DMS53 treated with DMSO at 0.1 percent for 48 hours (cell line): ENCODE data around the gene CTLA4.

Experiments used
- DNase-seq: peaks from one replicate; lab custom pipeline; 2025; ENCODE audit not compliant: unreplicated experiment; lab: John Stamatoyannopoulos, UW

The CTLA4 gene

GRCh38 chr2:203867561-203868200 lies at the start of gene CTLA4:
CTLA4 (plus strand) TSS chr2:203867771; CDS start chr2:203867943, 172 bp downstream.
- no peak for DNase-seq

GRCh38 chr2:203818656-203819055 lies 48.9 kb upstream of the CTLA4 start:
- no peak for DNase-seq

- DNase-seq, result no peak
These were observed 48.0 kb upstream of the CTLA4 start for GRCh38 chr2:203819434-203820133.

- no peak for DNase-seq
These were observed 46.6 kb upstream of the CTLA4 start for GRCh38 chr2:203820969-203821368.

- no peak for DNase-seq
These were observed 45.3 kb upstream of the CTLA4 start for GRCh38 chr2:203822240-203822639.

- no peak for DNase-seq
These were observed 44.4 kb upstream of the CTLA4 start for GRCh38 chr2:203823173-203823572.

GRCh38 chr2:203824057-203824456 lies 43.5 kb upstream of the CTLA4 start:
- no peak for DNase-seq

GRCh38 chr2:203824603-203825002 lies 43.0 kb upstream of the CTLA4 start:
- DNase-seq, result no peak

- no peak for DNase-seq
These were observed 40.9 kb upstream of the CTLA4 start for GRCh38 chr2:203826704-203827103.

GRCh38 chr2:203830304-203831055 lies 37.1 kb upstream of the CTLA4 start:
- no peak for DNase-seq

GRCh38 chr2:203835420-203835819 lies 32.2 kb upstream of the CTLA4 start:
- no peak for DNase-seq

GRCh38 chr2:203835892-203836800 lies 31.4 kb upstream of the CTLA4 start:
- no peak for DNase-seq

GRCh38 chr2:203840655-203841205 lies 26.8 kb upstream of the CTLA4 start:
- DNase-seq, result no peak

GRCh38 chr2:203841654-203842053 lies 25.9 kb upstream of the CTLA4 start:
- DNase-seq, result no peak

GRCh38 chr2:203842373-203842772 lies 25.2 kb upstream of the CTLA4 start:
- no peak for DNase-seq

- no peak for DNase-seq
These were observed 21.0 kb upstream of the CTLA4 start for GRCh38 chr2:203846490-203847105.

GRCh38 chr2:203849010-203849409 lies 18.6 kb upstream of the CTLA4 start:
- no peak for DNase-seq

GRCh38 chr2:203852760-203853159 lies 14.8 kb upstream of the CTLA4 start:
- no peak for DNase-seq

GRCh38 chr2:203853271-203853670 lies 14.3 kb upstream of the CTLA4 start:
- no peak for DNase-seq

GRCh38 chr2:203853722-203854121 lies 13.8 kb upstream of the CTLA4 start:
- no peak for DNase-seq
